SH-SY5Y (cell line): ENCODE data around the gene COA6.

Experiments used
- GATA2 ChIP-seq: IDR thresholded peaks from 2 replicates; pipeline ENCODE4 v1.6.1; 2011; ENCODE audit warnings: mild to moderate bottlenecking, low read depth, low read length
- GATA3 ChIP-seq: IDR thresholded peaks from 2 replicates; pipeline ENCODE4 v1.6.1; 2011; ENCODE audit warnings: low read depth, mild to moderate bottlenecking, low read length, moderate library complexity

GRCh38 chr1:234401658-234402057 lies 28.4 kb downstream of the COA6 start:
- no peak for TF ChIP-seq GATA3
- no peak for TF ChIP-seq GATA2
